H9 (cell line): ENCODE data around the gene ZNF215. TPM values are rescaled to one million over a fixed set of nuclear protein-coding genes. Genes with fewer than 3 reads are reported as not detected.

Experiments used
- DNase-seq: peaks from one replicate; pipeline ENCODE4 v3.0.0-alpha.2; 2017
- H2AFZ ChIP-seq: one replicate; pipeline ENCODE4 v1.6.1; 2013; ENCODE audit warnings: mild to moderate bottlenecking, low read length, control low read depth, moderate library complexity
- H2AK5ac ChIP-seq: 2 replicates; pipeline ENCODE4 v1.6.1; 2013; ENCODE audit warnings: low read length, control low read depth, mixed read lengths; ENCODE audit not compliant: insufficient read length
- H2BK120ac ChIP-seq: one replicate; pipeline ENCODE4 v1.6.1; 2013; ENCODE audit warnings: low read depth, mild to moderate bottlenecking, low read length, control low read depth, inconsistent platforms; ENCODE audit not compliant: poor library complexity, severe bottlenecking
- H2BK12ac ChIP-seq: 2 replicates; pipeline ENCODE4 v1.6.1; 2013; ENCODE audit warnings: low read length, control low read depth, mixed read lengths, low read depth; ENCODE audit not compliant: insufficient read length
- H2BK15ac ChIP-seq: 2 replicates; pipeline ENCODE4 v1.6.1; 2013; ENCODE audit warnings: low read depth, low read length, control low read depth
- H2BK20ac ChIP-seq: one replicate; pipeline ENCODE4 v1.6.1; 2013; ENCODE audit warnings: low read depth, mild to moderate bottlenecking, low read length, control low read depth, inconsistent platforms; ENCODE audit not compliant: poor library complexity, severe bottlenecking
- H2BK5ac ChIP-seq: 2 replicates; pipeline ENCODE4 v1.6.1; 2013; ENCODE audit warnings: low read length, control low read depth, mixed read lengths; ENCODE audit not compliant: insufficient read length
- H3K14ac ChIP-seq: 2 replicates; pipeline ENCODE4 v1.6.1; 2013; ENCODE audit warnings: low read length, control low read depth; ENCODE audit not compliant: insufficient read depth
- H3K18ac ChIP-seq: 2 replicates; pipeline ENCODE4 v1.6.1; 2013; ENCODE audit warnings: low read depth, mild to moderate bottlenecking, mixed read lengths, low read length, control low read depth; ENCODE audit not compliant: insufficient read length
- H3K23ac ChIP-seq: 2 replicates; pipeline ENCODE4 v1.6.1; 2013; ENCODE audit warnings: low read length, control low read depth, mixed read lengths, low read depth; ENCODE audit not compliant: insufficient read length
- H3K23me2 ChIP-seq: 2 replicates; pipeline ENCODE4 v1.6.1; 2013; ENCODE audit warnings: low read depth, mild to moderate bottlenecking, mixed read lengths, low read length, control low read depth; ENCODE audit not compliant: insufficient read length, poor library complexity, severe bottlenecking
- H3K27ac ChIP-seq: 2 replicates; pipeline ENCODE4 v1.5.1; 2013; ENCODE audit warnings: low read length, control low read depth, mixed read lengths, low read depth; ENCODE audit not compliant: insufficient read length
- H3K27me3 ChIP-seq: 2 replicates; pipeline ENCODE4 v1.6.1; 2013; ENCODE audit warnings: low read length, control low read depth, inconsistent platforms; ENCODE audit not compliant: insufficient read depth
- H3K4ac ChIP-seq: 2 replicates; pipeline ENCODE4 v1.6.1; 2013; ENCODE audit warnings: low read depth, mild to moderate bottlenecking, control low read depth, inconsistent platforms, low read length, moderate library complexity
- H3K4me1 ChIP-seq: 2 replicates; pipeline ENCODE4 v1.6.1; 2013; ENCODE audit warnings: low read length, control low read depth, inconsistent platforms; ENCODE audit not compliant: insufficient read depth
- H3K4me2 ChIP-seq: 2 replicates; pipeline ENCODE4 v1.6.1; 2013; ENCODE audit warnings: low read length, control low read depth, mixed read lengths; ENCODE audit not compliant: insufficient read length, insufficient read depth
- H3K56ac ChIP-seq: 2 replicates; pipeline ENCODE4 v1.6.1; 2013; ENCODE audit warnings: low read depth, mild to moderate bottlenecking, mixed read lengths, low read length, control low read depth; ENCODE audit not compliant: insufficient read length
- H3K79me1 ChIP-seq: 2 replicates; pipeline ENCODE4 v1.6.1; 2013; ENCODE audit warnings: low read depth, mild to moderate bottlenecking, moderate library complexity, low read length, control low read depth, inconsistent platforms; ENCODE audit not compliant: insufficient read depth, poor library complexity, severe bottlenecking
- H3K79me2 ChIP-seq: 2 replicates; pipeline ENCODE4 v1.6.1; 2013; ENCODE audit warnings: low read length, control low read depth, inconsistent platforms; ENCODE audit not compliant: insufficient read depth
- H3K9ac ChIP-seq: 2 replicates; pipeline ENCODE4 v1.6.1; 2013; ENCODE audit warnings: low read length, control low read depth, mixed read lengths; ENCODE audit not compliant: insufficient read length; ENCODE audit errors: extremely low read depth
- H3K9me3 ChIP-seq: one replicate; pipeline ENCODE4 v1.6.1; 2013; ENCODE audit warnings: low read depth, low read length, inconsistent platforms; ENCODE audit not compliant: control insufficient read depth
- H3T11ph ChIP-seq: one replicate; pipeline ENCODE4 v1.6.1; 2013; ENCODE audit warnings: mild to moderate bottlenecking, low read length, control low read depth, inconsistent platforms
- H4K20me1 ChIP-seq: one replicate; pipeline ENCODE4 v1.6.1; 2013; ENCODE audit not compliant: control insufficient read depth, insufficient read length, insufficient read depth
- H4K5ac ChIP-seq: 2 replicates; pipeline ENCODE4 v1.6.1; 2013; ENCODE audit warnings: low read depth, mild to moderate bottlenecking, mixed read lengths, low read length, control low read depth; ENCODE audit not compliant: insufficient read length
- H4K8ac ChIP-seq: replicated peaks from 2 replicates; pipeline ENCODE4 v1.6.1; 2013; ENCODE audit warnings: low read length, control low read depth, mixed read lengths, low read depth; ENCODE audit not compliant: insufficient read length
- H4K91ac ChIP-seq: 2 replicates; pipeline ENCODE4 v1.6.1; 2013; ENCODE audit warnings: low read depth, mild to moderate bottlenecking, moderate library complexity, mixed read lengths, low read length, control low read depth; ENCODE audit not compliant: insufficient read length
- H3K27ac Mint-ChIP-seq, 3 experiments: 2 replicates in 2 of 3; 3 replicates in 1 of 3; pipeline ENCODE4 v1.8.0; 2020 to 2021; ENCODE audit warnings: mixed read lengths in 3 of 3, mild to moderate bottlenecking in 1 of 3, moderate library complexity in 1 of 3
- H3K27me3 Mint-ChIP-seq: 2 replicates; pipeline ENCODE4 v1.8.0; 2021; ENCODE audit warnings: low read depth, mild to moderate bottlenecking, moderate library complexity, mixed read lengths
- H3K36me3 Mint-ChIP-seq, 3 experiments: 2 replicates in 2 of 3; 3 replicates in 1 of 3; pipeline ENCODE4 v1.8.0; 2020 to 2021; ENCODE audit warnings: low read depth in 3 of 3, mixed read lengths in 3 of 3; ENCODE audit not compliant: insufficient read depth in 1 of 3
- H3K4me1 Mint-ChIP-seq, 2 experiments: 2 replicates each; pipeline ENCODE4 v1.8.0; 2020; ENCODE audit warnings: mixed read lengths in 2 of 2
- H3K4me3 Mint-ChIP-seq, 2 experiments: 2 replicates in 1 of 2; 3 replicates in 1 of 2; pipeline ENCODE4 v1.8.0; 2020 to 2021; ENCODE audit warnings: mild to moderate bottlenecking in 2 of 2, mixed read lengths in 2 of 2, moderate library complexity in 1 of 2
- H3K9me3 Mint-ChIP-seq, 2 experiments: 2 replicates in 1 of 2; 3 replicates in 1 of 2; pipeline ENCODE4 v1.8.0; 2020; ENCODE audit warnings: mild to moderate bottlenecking in 2 of 2, mixed read lengths in 2 of 2, moderate library complexity in 1 of 2
- WGBS: extraction: QIAGEN DNeasy Blood & Tissue Kit; methylation state at CpG from one replicate; pipeline ENCODE4 v1.1.7; 2013; ENCODE audit warnings: missing lambda C conversion rate, low lambda C conversion rate, mixed read lengths; ENCODE audit not compliant: insufficient read length; ENCODE audit errors: extremely low coverage; 5-methylcytosine and 5-hydroxymethylcytosine counted together
- total RNA-seq: library from RNA; stranded (reverse); gene quantifications from 2 replicates; pipeline ENCODE4 v1.2.1, GENCODE V29; 2021
- TF ChIP-seq, protein P1 (sequence below): fragments of 200-600 bp; sonication (generic); conservative IDR thresholded peaks from 3 replicates; pipeline ENCODE4 v1.8.0; 2021; ENCODE audit warnings: antibody characterized with exemption, mild to moderate bottlenecking

The ZNF215 gene
- total RNA-seq, 1 experiment from 2014 or later, result 18.0 TPM

DNA sequence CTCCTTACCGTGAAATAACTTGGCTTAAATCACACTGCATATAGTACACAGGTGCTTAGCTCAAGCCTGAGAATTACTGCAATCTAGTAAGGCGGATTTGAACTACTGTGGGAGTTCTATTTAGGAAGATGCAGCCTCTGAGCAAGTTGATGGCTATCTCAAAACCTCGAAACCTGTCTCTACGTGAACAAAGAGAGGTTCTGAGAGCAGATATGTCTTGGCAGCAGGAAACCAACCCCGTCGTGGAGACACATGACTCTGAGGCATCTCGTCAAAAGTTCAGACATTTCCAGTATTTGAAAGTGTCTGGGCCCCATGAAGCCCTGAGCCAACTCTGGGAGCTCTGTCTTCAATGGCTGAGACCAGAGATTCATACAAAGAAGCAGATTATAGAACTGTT, 5.9 kb downstream of the ZNF215 start:
- Histone ChIP-seq H3K9ac (no peak overlapping the region), H2AFZ (no peak overlapping the region), H2BK5ac (no peak overlapping the region), H2AK5ac (no peak overlapping the region), H3K79me1 (no peaks in the 10 kb centered on the region), H3T11ph (no peak overlapping the region), H4K8ac (no peak overlapping the region), H2BK20ac (no peak overlapping the region), H3K4ac (no peak overlapping the region), H3K23me2 (peaks cover 4% of the 10 kb centered on the region), H4K20me1 (no peaks in the 10 kb centered on the region), H3K27ac (no peak overlapping the region), H4K91ac (no peak overlapping the region), H3K4me2 (no peak overlapping the region), H2BK12ac (no peak overlapping the region), H3K18ac (no peak overlapping the region), H3K4me1 (no peaks in the 10 kb centered on the region), H2BK120ac (no peak overlapping the region), H3K27me3 (no peaks in the 10 kb centered on the region), H3K9me3 (no peaks in the 10 kb centered on the region), H3K23ac (no peak overlapping the region), H2BK15ac (no peak overlapping the region), H3K79me2 (peaks cover 1% of the 10 kb centered on the region; the same call in 1 of the 2 replicates), H4K5ac (no peak overlapping the region), H3K56ac (no peak overlapping the region), H3K14ac (no peak overlapping the region)
- no peaks in the 10 kb centered on the region for H3K9me3 Mint-ChIP-seq
- peaks cover 21 to 54% (median 51%) of the 10 kb centered on the region in 3 experiments; a peak in 6 of 7 replicates for H3K36me3 Mint-ChIP-seq
- no peak overlapping the region for H3K27ac Mint-ChIP-seq
- no peak overlapping the region for H3K4me3 Mint-ChIP-seq
- peaks cover 15% of the 10 kb centered on the region in 2 experiments for H3K4me1 Mint-ChIP-seq
- no peaks in the 10 kb centered on the region for H3K27me3 Mint-ChIP-seq
- no CpG with 5 or more reads among the region's 7 CpGs for WGBS
- no peak for DNase-seq
- TF ChIP-seq, protein P1, sequence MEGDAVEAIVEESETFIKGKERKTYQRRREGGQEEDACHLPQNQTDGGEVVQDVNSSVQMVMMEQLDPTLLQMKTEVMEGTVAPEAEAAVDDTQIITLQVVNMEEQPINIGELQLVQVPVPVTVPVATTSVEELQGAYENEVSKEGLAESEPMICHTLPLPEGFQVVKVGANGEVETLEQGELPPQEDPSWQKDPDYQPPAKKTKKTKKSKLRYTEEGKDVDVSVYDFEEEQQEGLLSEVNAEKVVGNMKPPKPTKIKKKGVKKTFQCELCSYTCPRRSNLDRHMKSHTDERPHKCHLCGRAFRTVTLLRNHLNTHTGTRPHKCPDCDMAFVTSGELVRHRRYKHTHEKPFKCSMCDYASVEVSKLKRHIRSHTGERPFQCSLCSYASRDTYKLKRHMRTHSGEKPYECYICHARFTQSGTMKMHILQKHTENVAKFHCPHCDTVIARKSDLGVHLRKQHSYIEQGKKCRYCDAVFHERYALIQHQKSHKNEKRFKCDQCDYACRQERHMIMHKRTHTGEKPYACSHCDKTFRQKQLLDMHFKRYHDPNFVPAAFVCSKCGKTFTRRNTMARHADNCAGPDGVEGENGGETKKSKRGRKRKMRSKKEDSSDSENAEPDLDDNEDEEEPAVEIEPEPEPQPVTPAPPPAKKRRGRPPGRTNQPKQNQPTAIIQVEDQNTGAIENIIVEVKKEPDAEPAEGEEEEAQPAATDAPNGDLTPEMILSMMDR, result no peak
